DLD1 (cell line): ENCODE data around the gene MKRN2.
"Not testable (repeated sequence)": the region's sequence is repeated elsewhere in the genome, so short reads cannot be mapped to it uniquely, and the experiment has no call there.

ENCODE experiments used
- in situ Hi-C: cut with HindIII; loops from 2 replicates; pipeline ENCODE4 v1.10.0; 2017; ENCODE audit warnings: low sequenced_read_pairs

MKRN2 gene

DNA sequence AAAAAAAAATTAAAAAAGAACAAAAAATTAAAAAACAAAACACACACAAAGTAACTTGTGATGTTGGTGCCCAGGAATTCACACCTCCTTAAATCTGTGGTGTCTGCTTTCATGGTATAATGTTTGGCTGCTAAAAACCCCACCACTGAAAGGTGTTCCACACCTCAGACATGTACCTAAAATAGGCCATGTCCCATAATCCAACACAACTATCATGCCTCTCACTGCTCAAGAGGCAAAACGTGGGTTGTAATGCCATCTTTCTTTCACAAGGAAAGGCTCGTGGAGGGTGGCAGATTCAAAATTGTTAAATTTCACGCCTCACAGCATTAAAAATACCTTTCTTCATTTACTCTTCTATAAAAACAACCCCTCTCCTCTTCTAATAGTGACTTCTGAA, 29.5 kb downstream of the MKRN2 start:
- in situ Hi-C loops: no loop called here

DNA sequence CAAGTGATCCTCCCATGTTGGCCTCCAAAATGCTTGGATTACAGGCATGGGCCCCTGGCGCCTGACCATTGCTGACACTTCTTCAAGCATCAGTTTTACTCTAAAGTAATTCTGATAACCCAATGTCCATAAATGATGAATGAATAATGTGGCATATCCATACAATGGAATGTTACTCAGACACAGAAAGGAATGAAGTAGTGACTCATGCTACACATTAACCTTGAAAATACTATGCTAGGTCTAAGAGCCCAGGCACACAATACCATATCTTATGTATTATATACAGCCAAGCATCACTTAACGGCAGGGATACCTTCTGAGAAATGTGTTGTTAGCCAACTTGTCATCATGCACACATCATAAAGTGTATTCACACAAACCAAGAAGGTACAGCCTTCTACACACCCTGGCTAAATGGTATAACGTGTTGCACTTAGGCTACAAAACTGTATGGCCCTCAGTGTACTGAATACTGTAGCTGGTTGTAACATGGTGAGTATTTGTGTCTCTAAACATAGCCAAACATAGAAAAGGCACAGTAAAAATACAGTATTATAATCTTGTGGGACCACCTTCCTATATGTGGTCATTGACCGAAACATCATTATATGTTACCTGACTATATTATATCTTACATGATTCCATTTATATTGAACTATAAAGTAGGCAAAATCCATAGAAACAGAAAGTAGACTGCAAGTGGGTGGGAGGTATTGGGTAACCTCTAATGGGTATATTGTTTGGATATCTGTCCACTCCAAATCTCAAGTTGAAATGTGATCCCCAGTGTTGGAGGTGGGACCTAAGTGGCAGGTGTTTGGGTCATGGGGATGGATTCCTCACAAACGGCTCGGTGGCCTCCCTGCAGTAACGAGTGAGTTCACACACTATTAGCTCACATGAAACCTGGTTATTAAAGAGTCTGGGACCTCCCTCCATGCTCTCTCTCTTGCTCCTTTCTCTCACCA, 31.4 kb downstream of the MKRN2 start:
- in situ Hi-C loops: no loop called here

DNA sequence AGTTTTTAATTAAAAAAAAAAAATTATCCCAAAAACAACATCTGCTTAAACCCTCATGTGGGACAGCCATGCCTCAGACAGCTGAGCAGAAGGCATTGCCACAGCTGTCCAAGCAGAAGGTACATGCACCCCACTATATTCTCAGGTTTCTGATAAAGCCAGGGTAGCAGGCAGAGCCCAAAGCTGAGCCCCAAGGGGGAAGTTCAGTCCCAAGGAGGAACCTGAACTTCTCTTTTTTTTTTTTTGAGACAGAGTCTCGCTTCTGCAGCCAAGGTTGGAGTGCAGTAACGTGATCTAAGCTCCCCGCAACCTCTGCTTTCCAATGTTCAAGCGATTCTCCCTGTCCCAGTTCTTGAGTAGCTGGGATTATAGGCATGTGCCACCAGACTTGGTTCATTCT, 33.2 kb downstream of the MKRN2 start:
- in situ Hi-C loops: no loop called here

- in situ Hi-C loops: no loop called here
Observed at GRCh38 chr3:12591456-12591855, 34.6 kb downstream of the MKRN2 start.

DNA sequence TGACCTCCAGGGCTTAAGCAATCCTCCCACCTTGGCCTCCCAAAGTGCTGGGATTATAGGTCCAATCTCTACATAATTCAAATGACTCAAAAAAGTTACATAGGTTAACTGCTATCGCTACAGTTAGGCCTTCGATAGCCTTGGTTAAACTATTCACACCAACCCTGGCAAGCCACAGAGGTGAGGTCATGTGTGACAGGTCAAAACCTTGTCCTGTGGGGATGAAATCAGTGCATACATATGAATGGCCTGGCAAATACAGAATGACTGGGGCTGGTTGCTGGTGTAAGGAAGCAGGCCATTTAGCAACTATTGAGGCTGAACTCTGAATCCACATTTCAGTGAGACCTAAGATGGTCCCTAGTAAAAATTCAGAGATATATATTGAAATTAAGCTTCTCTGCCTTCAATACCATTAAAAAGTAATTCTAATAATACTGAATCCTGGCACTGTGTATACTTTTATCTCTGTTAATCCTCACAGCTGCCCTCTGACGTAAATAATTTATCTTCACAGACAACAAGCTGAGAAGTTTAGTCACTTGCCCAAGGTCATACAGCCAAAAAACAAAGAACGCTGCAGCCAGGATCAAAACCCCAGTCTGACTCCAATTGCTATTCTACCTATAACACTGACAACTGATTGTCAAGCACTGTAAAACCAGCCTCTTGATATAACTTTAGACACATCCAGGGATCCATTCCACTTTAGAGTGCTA, 35.3 kb downstream of the MKRN2 start:
- in situ Hi-C loops: no loop called here

GRCh38 chr3:12593473-12593872, 36.6 kb downstream of the MKRN2 start:
- in situ Hi-C loops: no loop called here

DNA sequence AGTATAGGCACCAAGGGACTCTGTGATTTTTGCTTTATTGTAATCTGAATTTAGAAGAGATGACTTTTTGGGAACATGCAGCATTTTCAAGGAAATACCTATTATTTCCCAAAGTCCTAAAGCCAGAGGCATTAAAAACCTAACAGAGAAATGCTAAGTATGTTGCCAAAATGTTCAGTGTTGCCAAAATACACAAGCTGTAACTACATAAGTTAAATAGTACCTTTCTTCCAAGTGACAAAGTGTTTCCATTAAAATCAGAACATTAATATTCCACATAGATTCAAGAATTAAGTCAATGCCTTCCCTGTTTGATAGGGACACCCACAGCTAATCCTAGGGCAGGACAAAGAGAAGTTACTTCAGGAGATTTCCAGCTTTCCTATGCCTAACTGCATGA, 42.0 kb downstream of the MKRN2 start:
- in situ Hi-C loops: no loop called here

GRCh38 chr3:12601072-12601471, 44.2 kb downstream of the MKRN2 start:
- in situ Hi-C loops: no loop called here

GRCh38 chr3:12603969-12604368, 47.1 kb downstream of the MKRN2 start:
- in situ Hi-C loops: no loop called here

- in situ Hi-C loops: no loop called here
Observed at GRCh38 chr3:12608376-12608775, 51.5 kb downstream of the MKRN2 start.

- in situ Hi-C loops: no loop called here
Observed at GRCh38 chr3:12611117-12611516, 54.2 kb downstream of the MKRN2 start.

DNA sequence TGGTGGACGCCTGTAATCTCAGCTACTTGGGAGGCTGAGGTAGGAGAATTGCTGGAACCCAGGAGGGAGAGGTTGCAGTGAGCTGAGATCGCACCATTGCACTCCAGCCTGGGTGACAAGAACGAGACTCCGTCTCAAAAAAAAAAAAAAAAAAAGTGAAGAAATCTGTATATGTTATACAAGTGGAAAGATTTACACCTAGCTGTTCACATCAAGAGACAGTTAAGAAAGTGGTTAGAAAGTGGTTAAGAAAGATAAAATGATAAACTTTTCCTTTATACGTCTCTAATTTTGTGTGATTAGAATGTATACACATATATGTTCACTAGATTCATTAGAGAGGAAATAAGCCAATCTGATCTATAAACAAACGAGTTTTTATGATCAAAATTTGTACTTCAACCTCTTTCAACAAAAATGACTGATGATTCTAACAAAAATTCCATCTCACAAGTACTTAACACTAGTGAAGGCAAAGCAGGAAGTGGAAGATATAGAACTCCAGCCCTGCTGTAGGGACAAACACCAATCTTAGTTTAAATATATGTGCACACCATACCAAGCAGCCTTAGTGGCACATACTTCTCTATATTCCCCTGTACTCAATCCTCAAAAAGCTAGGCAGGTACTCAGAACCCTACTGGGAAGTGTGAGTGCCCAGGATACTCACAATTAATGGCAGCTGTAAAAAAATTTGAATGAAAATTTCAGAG, 55.8 kb downstream of the MKRN2 start:
- in situ Hi-C loops: no loop called here

DNA sequence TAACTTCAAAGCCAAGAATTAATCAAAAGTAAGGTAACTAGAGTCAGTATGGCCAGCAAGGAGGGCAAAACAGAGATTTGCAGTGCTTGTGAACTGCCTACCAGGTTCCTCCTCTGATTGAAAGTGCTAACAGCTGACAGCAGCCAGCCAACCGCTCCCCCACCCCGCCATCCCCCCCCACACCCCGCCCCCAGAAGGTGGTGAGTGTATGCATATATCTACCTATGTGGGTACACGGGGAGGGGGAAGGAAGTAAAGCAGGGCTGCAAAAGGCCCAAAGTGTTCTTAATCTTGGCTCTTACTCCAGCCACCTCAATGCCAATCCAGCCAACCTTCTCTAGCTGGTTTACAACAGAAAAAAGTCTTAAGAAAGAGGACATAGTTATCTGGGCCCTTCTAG, 56.4 kb downstream of the MKRN2 start:
- in situ Hi-C loops: no loop called here

GRCh38 chr3:12615266-12615665, 58.4 kb downstream of the MKRN2 start:
- in situ Hi-C loops: no loop called here

DNA sequence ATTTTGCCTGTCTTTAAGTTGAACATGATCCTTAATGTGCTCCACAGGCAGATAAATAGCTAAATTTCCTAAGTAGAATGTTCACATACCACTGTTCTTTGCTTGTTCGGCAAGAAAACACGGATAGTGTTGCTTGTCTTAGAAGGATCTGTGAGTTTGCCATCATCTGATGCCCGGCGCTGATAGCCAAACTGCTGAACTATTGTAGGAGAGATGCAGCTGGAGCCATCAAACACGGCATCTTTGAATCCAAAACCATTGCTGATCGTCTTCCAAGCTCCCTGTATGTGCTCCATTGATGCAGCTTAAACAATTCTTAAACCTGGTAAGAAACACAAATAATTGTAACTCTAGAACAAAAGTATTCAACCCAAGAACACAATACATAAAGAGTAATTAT, 61.5 kb downstream of the MKRN2 start:
- in situ Hi-C loops: no loop called here

DNA sequence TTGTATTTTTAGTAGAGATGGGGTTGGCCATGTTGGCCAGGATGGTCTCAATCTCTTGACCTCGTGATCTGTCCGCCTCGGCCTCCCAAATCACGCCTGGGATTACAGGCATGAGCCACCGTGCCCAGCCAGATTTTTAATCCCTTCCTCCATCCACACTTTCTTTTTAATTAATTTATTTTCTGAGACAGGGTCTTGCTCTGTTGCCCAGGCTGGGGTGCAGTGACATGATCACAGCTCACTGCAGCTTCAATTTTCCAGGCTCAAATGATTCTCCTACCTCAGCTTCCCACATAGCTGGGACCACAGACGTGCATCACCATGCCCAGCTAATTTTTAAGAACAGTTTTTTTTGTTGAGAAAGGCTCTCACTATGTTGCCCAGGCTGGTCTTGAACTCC, 63.4 kb downstream of the MKRN2 start:
- in situ Hi-C loops: no loop called here

GRCh38 chr3:12620729-12621128, 63.8 kb downstream of the MKRN2 start:
- in situ Hi-C loops: no loop called here

GRCh38 chr3:12622335-12622734, 65.4 kb downstream of the MKRN2 start:
- in situ Hi-C loops: no loop called here

DNA sequence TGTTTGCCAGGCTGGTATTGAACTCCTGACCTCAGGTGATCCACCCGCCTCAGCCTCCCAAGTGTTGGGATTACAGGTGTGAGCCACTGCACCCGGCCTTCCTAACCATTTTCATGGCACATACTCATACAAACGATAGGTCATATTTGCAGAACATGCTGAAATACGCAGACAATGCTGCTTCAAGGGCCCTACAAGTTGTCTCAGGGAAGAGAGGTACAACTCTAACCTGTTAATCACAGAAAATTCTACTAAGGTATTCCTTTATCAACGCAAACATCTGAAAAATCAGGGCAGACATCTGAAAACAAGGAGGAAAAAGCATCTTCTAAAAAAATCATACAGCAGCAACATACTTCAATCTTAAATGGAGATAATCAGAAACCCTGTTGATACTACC, 67.2 kb downstream of the MKRN2 start:
- in situ Hi-C loops: no loop called here

DNA sequence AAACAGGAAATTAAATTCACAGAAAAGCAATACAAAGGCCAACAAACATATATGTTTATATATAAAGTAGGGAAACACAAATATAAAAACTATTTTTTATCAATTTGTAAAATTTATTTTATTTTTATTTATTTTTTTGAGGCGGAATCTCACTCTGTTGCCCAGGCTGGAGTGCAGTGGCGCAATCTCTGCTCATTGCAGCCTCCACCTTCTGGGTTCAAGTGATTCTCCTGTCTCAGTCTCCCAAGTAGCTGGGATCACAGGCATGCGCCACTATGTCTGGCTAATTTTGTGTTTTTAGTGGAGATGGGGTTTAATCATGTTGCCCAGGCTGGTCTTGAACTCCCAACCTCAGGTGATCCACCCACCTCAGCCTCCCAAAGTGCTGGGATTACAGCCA, 68.1 kb downstream of the MKRN2 start:
- in situ Hi-C loops: not testable (repeated sequence)

DNA sequence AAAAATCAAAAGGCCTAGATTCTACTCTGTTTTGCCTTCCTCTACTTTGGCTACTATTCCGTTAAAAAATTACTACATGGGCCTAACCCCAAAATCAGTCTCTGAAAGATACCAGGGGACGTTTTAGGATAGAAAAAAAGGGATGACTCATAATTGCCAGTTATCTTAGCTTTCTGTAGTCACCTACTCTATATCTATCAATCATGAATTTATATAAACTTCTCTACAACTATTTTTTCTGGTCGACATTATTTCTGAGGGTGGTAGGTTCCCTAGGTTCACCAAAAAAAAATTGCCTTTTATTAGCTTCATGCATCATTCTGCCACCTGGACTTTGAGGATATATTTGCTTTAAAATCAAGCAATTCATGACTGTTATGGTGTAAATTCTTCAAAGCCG, 70.5 kb downstream of the MKRN2 start:
- in situ Hi-C loops: no loop called here

DNA sequence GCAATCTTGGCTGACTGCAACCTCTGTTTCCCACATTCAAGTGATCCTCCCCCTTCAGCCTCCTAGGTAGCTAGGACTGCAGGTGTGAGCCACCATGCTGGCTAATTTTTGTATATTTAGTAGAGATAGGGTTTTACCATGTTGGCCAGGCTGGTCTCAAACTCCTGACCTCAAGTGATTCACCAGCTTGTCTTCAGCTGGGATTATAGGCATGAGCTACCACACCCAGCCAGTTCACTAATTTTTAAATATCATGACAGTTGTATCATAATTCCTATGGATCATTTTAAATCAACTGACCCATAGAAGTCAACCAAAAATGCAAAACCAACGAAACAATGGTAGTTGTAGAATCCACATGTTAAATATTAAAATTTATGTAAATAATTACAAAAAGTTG, 71.9 kb downstream of the MKRN2 start:
- in situ Hi-C loops: no loop called here
